ENCODE measurements around the gene MEF2C.
A peak's percentile ranks its signal among the peaks of the same experiment; 100 is the strongest.
"Not testable (repeated sequence)": the region's sequence is repeated elsewhere in the genome, so short reads cannot be mapped to it uniquely, and the experiment has no call there.

MEF2C gene

GRCh38 chr5:88793797-88794196, 89.2 kb downstream of the MEF2C start:
- DNase-seq = not testable (repeated sequence)

GRCh38 chr5:88792144-88792840, 90.7 kb downstream of the MEF2C start:
- no peak for DNase-seq

- no peak for DNase-seq
These were observed 95.1 kb downstream of the MEF2C start for GRCh38 chr5:88787856-88788255.

GRCh38 chr5:88786789-88787188, 96.2 kb downstream of the MEF2C start:
- no peak for DNase-seq

- peak; percentile 76 for DNase-seq
These were observed 97.0 kb downstream of the MEF2C start for GRCh38 chr5:88785746-88786565.

- DNase-seq = no peak
These were observed 100.4 kb downstream of the MEF2C start for GRCh38 chr5:88782571-88782970.

GRCh38 chr5:88780736-88781135, 102.2 kb downstream of the MEF2C start:
- no peak for DNase-seq

GRCh38 chr5:88778736-88779135, 104.2 kb downstream of the MEF2C start:
- DNase-seq = no peak

- no peak for DNase-seq
These were observed 106.3 kb downstream of the MEF2C start for GRCh38 chr5:88776692-88777091.

GRCh38 chr5:88772831-88773230, 110.2 kb downstream of the MEF2C start:
- no peak for DNase-seq

GRCh38 chr5:88772047-88772446, 110.9 kb downstream of the MEF2C start:
- DNase-seq = no peak

- no peak for DNase-seq
These were observed 112.4 kb downstream of the MEF2C start for GRCh38 chr5:88770276-88771257.

GRCh38 chr5:88769165-88769564, 113.8 kb downstream of the MEF2C start:
- no peak for DNase-seq

GRCh38 chr5:88768411-88768810, 114.6 kb downstream of the MEF2C start:
- DNase-seq = no peak

GRCh38 chr5:88765798-88766197, 117.2 kb downstream of the MEF2C start:
- no peak for DNase-seq

- DNase-seq = no peak
These were observed 117.8 kb downstream of the MEF2C start for GRCh38 chr5:88765171-88765570.

GRCh38 chr5:88761939-88762338, 121.0 kb downstream of the MEF2C start:
- no peak for DNase-seq

GRCh38 chr5:88761269-88761850, 121.6 kb downstream of the MEF2C start:
- no peak for DNase-seq

- DNase-seq = no peak
These were observed 122.5 kb downstream of the MEF2C start for GRCh38 chr5:88760527-88760926.

- DNase-seq = no peak
These were observed 124.4 kb downstream of the MEF2C start for GRCh38 chr5:88758591-88758990.

GRCh38 chr5:88758184-88758583, 124.8 kb downstream of the MEF2C start:
- no peak for DNase-seq

GRCh38 chr5:88756953-88757352, 126.0 kb downstream of the MEF2C start:
- DNase-seq = no peak

GRCh38 chr5:88748666-88749065, 134.3 kb downstream of the MEF2C start:
- DNase-seq = no peak
